Gastrocnemius medialis (tissue), 4 donors: Measurements from ENCODE around the gene PEAK1. TPM values are rescaled to one million over a fixed set of nuclear protein-coding genes. Genes with fewer than 3 reads are reported as not detected.

Experiments
- ATAC-seq, 2 donors: fragments of 150-250 bp; one replicate each; pipeline ENCODE4 v1.9.1; 2016
- DNase-seq, 2 donors: peaks; one replicate each; pipeline ENCODE4 v3.0.0-alpha.2; 2019
- H3K27ac ChIP-seq, 4 donors: fragments of 200-600 bp; sonication (generic); 1 replicate in 1 of 4; 2 replicates in 3 of 4; pipeline ENCODE4 v1.5.1; 2016 to 2018; ENCODE audit warnings: mild to moderate bottlenecking in 2 of 4, moderate library complexity in 1 of 4
- H3K27me3 ChIP-seq, 3 donors: fragments of 200-600 bp; sonication (generic) in 2 of 3; 1 replicate in 1 of 3; 2 replicates in 2 of 3; pipeline versions ENCODE4 v1.5.1 to v1.6.0; 2016 to 2019; ENCODE audit warnings: mild to moderate bottlenecking in 1 of 3, moderate library complexity in 1 of 3
- H3K36me3 ChIP-seq, 2 donors: fragments of 200-600 bp; sonication (generic) in 1 of 2; one replicate each; pipeline ENCODE4 v1.5.1; 2017 to 2018
- H3K4me1 ChIP-seq, 2 donors: fragments of 200-600 bp; sonication (generic) in 1 of 2; one replicate each; pipeline ENCODE4 v1.5.1; 2016 to 2017; ENCODE audit warnings: mild to moderate bottlenecking in 2 of 2
- H3K4me3 ChIP-seq, 4 donors: fragments of 200-600 bp; sonication (generic) in 3 of 4; 1 replicate in 1 of 4; 2 replicates in 3 of 4; pipeline ENCODE4 v1.5.1; 2016 to 2019; ENCODE audit warnings: mild to moderate bottlenecking in 2 of 4
- H3K9me3 ChIP-seq, 3 donors: fragments of 200-600 bp; sonication (generic) in 2 of 3; 1 replicate in 1 of 3; 2 replicates in 2 of 3; pipeline ENCODE4 v1.5.1; 2016 to 2019
- POLR2A ChIP-seq, 2 donors: fragments of 450-650 bp; IDR thresholded peaks; one replicate each; pipeline ENCODE4 v1.6.1; 2017; ENCODE audit warnings: antibody characterized with exemption in 2 of 2, mild to moderate bottlenecking in 2 of 2, moderate library complexity in 2 of 2
- in situ Hi-C, 4 donors: fragments of 200-750 bp; cut with MboI; loops; one replicate each; pipeline versions ENCODE4 v1.15.0 to v1.8.0; 2017; ENCODE audit warnings: low sequenced_read_pairs in 4 of 4
- intact Hi-C: fragments of 100-400 bp; cut with DNase I; formaldehyde crosslinking; loops from one replicate; pipeline ENCODE4 v1.15.1; 2023; ENCODE audit warnings: low total_unique reads
- total RNA-seq, 4 donors: library from RNA; depleted of rRNA; stranded (reverse); fragments of >200 nt; gene quantifications; one replicate each; pipeline versions ENCODE4 v1.1.0 to v1.2.3, GENCODE V29; 2016
- TF ChIP-seq, protein P1 (sequence below), 5 experiments: fragments of 450-650 bp in 3 of 5; fragments of 200-600 bp in 2 of 5; sonication (generic) in 2 of 5; IDR thresholded peaks in 4 of 5; conservative IDR thresholded peaks in 1 of 5; 1 replicate in 4 of 5; 2 replicates in 1 of 5; pipeline ENCODE4 v1.5.1; 2016 to 2019; ENCODE audit warnings: antibody characterized with exemption in 5 of 5, mild to moderate bottlenecking in 3 of 5, moderate library complexity in 3 of 5

Gene PEAK1
- total RNA-seq, 4 donors from 2014 or later, result 17.8 to 21.9 (median 20.8) TPM

DNA sequence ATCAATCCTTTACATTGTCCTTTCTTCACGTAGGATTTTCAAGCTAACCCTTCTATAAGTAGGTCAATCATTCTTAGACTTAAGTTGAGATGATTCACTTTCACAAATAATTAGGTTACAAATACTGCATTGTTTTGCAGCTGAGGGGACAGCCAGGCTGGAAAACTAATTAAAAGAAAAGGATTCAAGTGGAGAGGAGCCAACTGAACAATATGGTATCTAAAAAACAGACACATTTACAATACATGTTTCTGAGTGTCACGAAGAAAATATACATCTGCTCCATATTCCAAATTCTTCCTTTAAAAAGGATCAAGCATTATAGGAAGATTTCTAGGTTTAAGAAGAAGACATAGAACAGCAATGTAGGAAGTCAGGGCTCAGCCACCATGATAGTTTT is 70.2 kb downstream of the PEAK1 start:
- in situ Hi-C loops, result no loop called here
- no peak overlapping the region for H3K4me3 ChIP-seq
- intact Hi-C loops, result no loop called here
- no peaks in the 10 kb centered on the region for H3K9me3 ChIP-seq
- no peaks in the 10 kb centered on the region for H3K27me3 ChIP-seq
- H3K36me3 ChIP-seq, result no peaks in the 10 kb centered on the region
- DNase-seq (no peak), ATAC-seq (no peak)
- TF ChIP-seq, protein P1, sequence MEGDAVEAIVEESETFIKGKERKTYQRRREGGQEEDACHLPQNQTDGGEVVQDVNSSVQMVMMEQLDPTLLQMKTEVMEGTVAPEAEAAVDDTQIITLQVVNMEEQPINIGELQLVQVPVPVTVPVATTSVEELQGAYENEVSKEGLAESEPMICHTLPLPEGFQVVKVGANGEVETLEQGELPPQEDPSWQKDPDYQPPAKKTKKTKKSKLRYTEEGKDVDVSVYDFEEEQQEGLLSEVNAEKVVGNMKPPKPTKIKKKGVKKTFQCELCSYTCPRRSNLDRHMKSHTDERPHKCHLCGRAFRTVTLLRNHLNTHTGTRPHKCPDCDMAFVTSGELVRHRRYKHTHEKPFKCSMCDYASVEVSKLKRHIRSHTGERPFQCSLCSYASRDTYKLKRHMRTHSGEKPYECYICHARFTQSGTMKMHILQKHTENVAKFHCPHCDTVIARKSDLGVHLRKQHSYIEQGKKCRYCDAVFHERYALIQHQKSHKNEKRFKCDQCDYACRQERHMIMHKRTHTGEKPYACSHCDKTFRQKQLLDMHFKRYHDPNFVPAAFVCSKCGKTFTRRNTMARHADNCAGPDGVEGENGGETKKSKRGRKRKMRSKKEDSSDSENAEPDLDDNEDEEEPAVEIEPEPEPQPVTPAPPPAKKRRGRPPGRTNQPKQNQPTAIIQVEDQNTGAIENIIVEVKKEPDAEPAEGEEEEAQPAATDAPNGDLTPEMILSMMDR (IDR thresholded peaks at IDR 0.05 in 4 of 5, conservative IDR thresholded peaks at IDR 0.05 in 1 of 5), result no peak
- TF ChIP-seq POLR2A (IDR thresholded peaks at IDR 0.05), result no peak
- no peak overlapping the region for H3K27ac ChIP-seq
- peaks cover 28 to 34% of the 10 kb centered on the region in 2 donors for H3K4me1 ChIP-seq

DNA sequence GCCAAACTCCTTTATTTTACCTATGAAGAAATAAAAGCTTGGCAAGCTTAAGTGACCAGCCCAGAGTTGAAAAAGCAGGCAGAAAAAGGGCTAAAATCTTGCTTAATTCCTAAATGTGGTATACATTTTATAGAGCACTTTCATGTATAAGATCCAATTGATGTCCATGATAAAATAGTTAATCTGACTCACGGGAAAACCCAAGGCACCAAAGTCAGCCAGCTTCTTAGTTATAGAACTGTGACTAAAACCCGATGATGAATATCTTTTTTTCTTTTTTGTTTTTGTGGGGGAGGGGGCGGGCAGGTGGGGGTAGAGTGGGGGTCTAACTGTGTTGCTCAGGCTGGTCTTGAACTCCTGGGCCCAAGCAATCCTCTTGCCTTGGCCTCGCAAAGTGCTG is 71.4 kb downstream of the PEAK1 start:
- no peak for DNase-seq
- intact Hi-C loops (no loop called here), in situ Hi-C loops (no loop called here)
- H3K4me3 ChIP-seq, result no peak overlapping the region
- H3K9me3 ChIP-seq, result no peaks in the 10 kb centered on the region
- H3K27me3 ChIP-seq, result no peaks in the 10 kb centered on the region
- TF ChIP-seq, protein P1 (IDR thresholded peaks at IDR 0.05 in 4 of 5, conservative IDR thresholded peaks at IDR 0.05 in 1 of 5), result no peak
- no peak for TF ChIP-seq POLR2A (IDR thresholded peaks at IDR 0.05)
- H3K27ac ChIP-seq, result no peak overlapping the region
- no peaks in the 10 kb centered on the region for H3K36me3 ChIP-seq
- peaks cover 22 to 25% of the 10 kb centered on the region in 2 donors for H3K4me1 ChIP-seq
- no peak for ATAC-seq

DNA sequence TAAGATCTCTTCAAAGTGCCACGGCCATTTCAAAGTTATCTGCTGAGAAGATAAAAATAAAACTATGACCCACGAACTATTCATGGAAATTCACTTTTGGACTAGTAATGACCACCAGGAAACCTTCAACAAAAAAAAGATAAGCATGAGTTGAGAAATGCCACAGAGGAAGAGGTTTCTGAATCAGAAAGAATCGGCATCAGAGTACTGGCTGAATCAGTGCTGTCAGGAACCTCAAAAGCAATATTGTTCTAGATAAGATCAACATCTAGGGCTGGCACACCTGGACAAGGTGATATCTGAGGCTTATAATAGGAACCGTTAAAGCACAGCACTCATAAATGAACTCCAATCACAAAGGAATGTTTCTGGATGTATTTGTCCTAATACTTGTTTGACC is 72.7 kb downstream of the PEAK1 start:
- no peak overlapping the region for H3K4me3 ChIP-seq

DNA sequence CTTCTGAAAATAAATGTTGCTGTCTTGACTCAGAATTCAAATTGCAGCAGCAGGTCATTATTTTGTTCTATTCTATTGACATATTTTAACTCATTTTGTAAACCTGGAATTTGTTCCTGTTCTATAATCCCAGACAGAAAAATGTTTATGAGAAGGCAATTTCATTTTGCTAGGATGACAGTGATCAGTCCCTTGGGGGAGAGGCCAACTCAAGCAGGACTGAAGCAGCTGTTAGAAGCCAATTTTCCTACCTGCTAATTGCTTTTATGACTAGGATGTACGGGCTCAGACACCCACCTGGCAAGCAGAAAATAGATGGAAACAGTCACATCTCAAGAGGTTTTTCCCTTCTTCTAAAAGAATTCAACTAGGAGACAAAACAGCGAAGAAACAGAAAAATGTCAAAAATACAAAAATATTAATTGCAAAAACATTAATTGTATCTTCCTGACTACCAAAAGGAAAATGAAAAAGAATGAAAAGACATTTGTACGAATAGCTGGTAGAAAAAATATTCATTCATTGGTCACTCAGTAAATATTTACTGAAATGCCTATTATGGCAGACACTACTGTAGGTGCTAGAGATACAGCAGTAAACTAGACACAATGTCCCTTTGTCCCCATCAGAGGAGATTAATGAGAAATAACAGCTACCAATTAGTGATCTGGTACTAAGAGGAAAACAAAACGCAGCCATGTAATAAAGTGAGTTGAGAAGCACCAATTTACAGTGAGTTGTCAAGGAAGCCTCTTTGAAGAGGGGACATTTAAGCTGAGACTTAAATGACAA is 73.5 kb downstream of the PEAK1 start:
- no peaks in the 10 kb centered on the region for H3K9me3 ChIP-seq
- no peaks in the 10 kb centered on the region for H3K36me3 ChIP-seq
- ATAC-seq (no peak), DNase-seq (no peak)
- TF ChIP-seq, protein P1 (IDR thresholded peaks at IDR 0.05 in 4 of 5, conservative IDR thresholded peaks at IDR 0.05 in 1 of 5), result no peak
- no peak for TF ChIP-seq POLR2A (IDR thresholded peaks at IDR 0.05)
- intact Hi-C loops, result no loop called here
- peaks cover 25% of the 10 kb centered on the region in 2 donors for H3K4me1 ChIP-seq
- peak overlapping the region in 2 of 4 donors; percentile 0 to 11 for H3K27ac ChIP-seq
- no peak overlapping the region for H3K4me3 ChIP-seq
- no peaks in the 10 kb centered on the region for H3K27me3 ChIP-seq
- in situ Hi-C loops, result no loop called here

More for the DNA sequence above, 72.7 kb downstream of the PEAK1 start:
- H3K27ac ChIP-seq, result peak overlapping the region in 2 of 4 donors; percentile 0 to 11
- in situ Hi-C loops (no loop called here), intact Hi-C loops (no loop called here)
- H3K36me3 ChIP-seq, result no peaks in the 10 kb centered on the region
- no peaks in the 10 kb centered on the region for H3K27me3 ChIP-seq
- H3K9me3 ChIP-seq, result no peaks in the 10 kb centered on the region
- no peak for TF ChIP-seq POLR2A (IDR thresholded peaks at IDR 0.05)
- peaks cover 23 to 25% of the 10 kb centered on the region in 2 donors for H3K4me1 ChIP-seq
- DNase-seq (no peak), ATAC-seq (peak in 1 of 2 donors; percentile 47)

DNA sequence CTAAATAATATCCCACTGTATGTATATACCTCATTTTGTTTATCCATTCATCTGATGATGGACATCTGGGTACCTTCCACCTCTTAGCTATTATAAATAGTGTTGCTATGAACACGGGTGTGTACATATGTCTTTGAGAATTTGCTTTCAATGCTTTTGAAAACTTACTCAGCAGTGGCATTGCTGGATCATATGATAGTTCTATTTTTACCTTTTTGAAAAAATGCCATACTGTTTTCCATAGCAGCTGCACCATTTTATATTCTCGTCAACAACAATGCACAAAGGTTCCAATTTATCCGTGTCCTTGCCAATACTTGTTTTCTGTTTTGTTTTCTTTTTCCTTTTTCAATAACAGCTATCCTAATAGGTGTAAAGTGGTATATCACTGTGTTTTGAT is 77.1 kb downstream of the PEAK1 start:
- Histone ChIP-seq H3K27ac (peak overlapping the region in 1 of 4 donors; percentile 22), H3K4me3 (no peak overlapping the region), H3K36me3 (no peaks in the 10 kb centered on the region), H3K4me1 (peaks cover 21 to 25% of the 10 kb centered on the region in 2 donors), H3K9me3 (no peaks in the 10 kb centered on the region), H3K27me3 (no peaks in the 10 kb centered on the region)
- intact Hi-C loops, result no loop called here
- TF ChIP-seq, protein P1 (IDR thresholded peaks at IDR 0.05 in 4 of 5, conservative IDR thresholded peaks at IDR 0.05 in 1 of 5), result no peak
- DNase-seq (no peak), ATAC-seq (peak; percentile 42 to 76)
- in situ Hi-C loops, result no loop called here
